ENCODE data around the gene CHERP. TPM values are rescaled to one million over a fixed set of nuclear protein-coding genes. Genes with fewer than 3 reads are reported as not detected.

The CHERP gene
- total and polyA plus RNA-seq, 2 donors (not counting 1 experiment from before 2014, with no cell fraction given): 38.3 to 98.9 TPM

DNA sequence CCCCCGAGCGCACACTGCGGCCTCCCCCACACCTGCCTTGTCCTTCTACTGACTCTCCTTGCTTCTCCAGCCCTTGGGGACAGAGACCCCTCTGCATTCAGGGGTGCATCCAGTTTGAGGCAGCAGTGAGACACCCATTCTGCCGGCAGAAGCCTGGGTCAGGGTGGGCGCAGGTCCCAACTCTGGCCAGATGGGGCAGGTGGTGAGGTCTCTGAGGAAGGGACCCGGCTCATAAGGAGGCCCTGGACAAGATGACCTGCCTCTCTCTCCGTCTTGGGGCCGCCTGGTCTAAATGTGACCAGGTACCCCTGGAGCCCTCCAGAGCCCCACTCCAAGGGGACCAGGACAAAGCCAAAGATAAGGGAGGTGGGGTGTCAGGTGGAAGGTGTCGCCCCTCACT is 6.1 kb downstream of the CHERP start:
- Mint-ChIP-seq H3K9me3 (ENCODE audit: insufficient read depth) (no peaks in the 10 kb centered on the region), H3K27me3 (no peaks in the 10 kb centered on the region), H3K27ac (no peak overlapping the region), H3K4me3 (no peak overlapping the region), H3K4me1 (peaks cover 27% of the 10 kb centered on the region)
- Histone ChIP-seq H4K20me1 (ENCODE audit: control insufficient read depth, insufficient read depth, low read length, poor library complexity, severe bottlenecking) (peaks cover 94% of the 10 kb centered on the region), H3K4me1 (ENCODE audit: control insufficient read depth in 2 of 2, insufficient read depth in 2 of 2, low read length in 2 of 2) (peaks cover 5 to 15% of the 10 kb centered on the region in 2 donors), H3K9me3 (ENCODE audit: control extremely low read depth in 1 of 3, control insufficient read depth in 2 of 3, insufficient read depth in 1 of 3, low read length in 2 of 3) (no peaks in the 10 kb centered on the region), H3K79me2 (ENCODE audit: control insufficient read depth, insufficient read depth, low read length) (peaks cover 67% of the 10 kb centered on the region), H3K4me2 (replicated peaks; ENCODE audit: low read depth, low read length, poor library complexity, severe bottlenecking) (no peak overlapping the region), H2AFZ (ENCODE audit: insufficient read depth, low read depth, low read length, poor library complexity, severe bottlenecking) (no peak overlapping the region), H3K27ac (ENCODE audit: low read length in 2 of 2) (no peak overlapping the region), H3K36me3 (replicated peaks in 1 of 2; ENCODE audit: control extremely low read depth in 1 of 2, control insufficient read depth in 1 of 2, extremely low read depth in 1 of 2, insufficient read depth in 2 of 2, low read length in 1 of 2) (peaks cover 0 to 67% of the 10 kb centered on the region in 2 experiments), H3K27me3 (replicated peaks in 1 of 4; ENCODE audit: control extremely low read depth in 1 of 4, control insufficient read depth in 3 of 4, insufficient read depth in 4 of 4, low read length in 3 of 4) (no peaks in the 10 kb centered on the region), H3K4me3 (ENCODE audit: control extremely low read depth in 1 of 5, extremely low read depth in 1 of 5, insufficient read depth in 1 of 5, low read depth in 2 of 5, low read length in 4 of 5) (no peak overlapping the region), H3K9ac (ENCODE audit: low read length) (no peak overlapping the region)
- POLR2A ChIA-PET: no interaction called here
- 97% methylated on average over 6 of the region's 9 CpGs for WGBS (ENCODE audit: insufficient coverage)
- intact Hi-C loops (cut with micrococcal nuclease): no loop called here
- TF ChIP-seq EZH2 (IDR thresholded peaks at IDR 0.05; ENCODE audit: borderline replicate concordance, insufficient read depth, low read depth, low read length, poor library complexity, severe bottlenecking) (no peak), CTCF (IDR thresholded peaks at IDR 0.05) (no peak)
- DNase-seq (peak; percentile 9), ATAC-seq (ENCODE audit: low read depth) (no peak)
- CTCF ChIA-PET: no interaction called here

DNA sequence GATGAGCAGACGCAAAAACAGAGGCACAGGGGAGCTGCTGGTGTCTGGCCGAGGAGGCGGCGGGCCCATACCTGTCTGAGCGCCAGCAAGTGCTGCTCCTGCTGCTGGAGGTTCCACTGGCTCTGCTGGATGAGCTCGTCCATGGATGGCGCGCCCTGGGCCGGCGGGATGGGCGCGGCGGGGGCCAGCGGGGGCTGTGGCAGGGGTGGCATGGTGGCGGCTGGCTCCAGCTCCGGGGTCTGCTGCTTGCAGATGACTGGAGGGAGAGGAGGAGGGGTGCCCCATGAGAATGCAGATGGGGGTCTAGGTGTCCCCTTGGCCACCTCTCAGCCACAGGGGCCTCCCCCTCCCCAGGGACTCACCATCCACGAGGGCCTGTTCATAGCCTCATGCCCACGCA is 6.9 kb downstream of the CHERP start:
- Histone ChIP-seq H4K20me1 (ENCODE audit: control insufficient read depth, insufficient read depth, low read length, poor library complexity, severe bottlenecking) (peaks cover 91% of the 10 kb centered on the region), H3K4me3 (ENCODE audit: control extremely low read depth in 1 of 5, extremely low read depth in 1 of 5, insufficient read depth in 1 of 5, low read depth in 2 of 5, low read length in 4 of 5) (no peak overlapping the region), H3K27me3 (replicated peaks in 1 of 4; ENCODE audit: control extremely low read depth in 1 of 4, control insufficient read depth in 3 of 4, insufficient read depth in 4 of 4, low read length in 3 of 4) (no peaks in the 10 kb centered on the region), H3K9me3 (ENCODE audit: control extremely low read depth in 1 of 3, control insufficient read depth in 2 of 3, insufficient read depth in 1 of 3, low read length in 2 of 3) (no peaks in the 10 kb centered on the region), H3K9ac (ENCODE audit: low read length) (no peak overlapping the region), H3K79me2 (ENCODE audit: control insufficient read depth, insufficient read depth, low read length) (peaks cover 60% of the 10 kb centered on the region), H2AFZ (ENCODE audit: insufficient read depth, low read depth, low read length, poor library complexity, severe bottlenecking) (no peak overlapping the region), H3K36me3 (replicated peaks in 1 of 2; ENCODE audit: control extremely low read depth in 1 of 2, control insufficient read depth in 1 of 2, extremely low read depth in 1 of 2, insufficient read depth in 2 of 2, low read length in 1 of 2) (peaks cover 0 to 70% of the 10 kb centered on the region in 2 experiments), H3K27ac (ENCODE audit: low read length in 2 of 2) (no peak overlapping the region), H3K4me1 (ENCODE audit: control insufficient read depth in 2 of 2, insufficient read depth in 2 of 2, low read length in 2 of 2) (peaks cover 0 to 7% of the 10 kb centered on the region in 2 donors), H3K4me2 (replicated peaks; ENCODE audit: low read depth, low read length, poor library complexity, severe bottlenecking) (no peak overlapping the region)
- ChIA-PET CTCF (no interaction called here), POLR2A (no interaction called here)
- no peaks in the 10 kb centered on the region for H3K9me3 Mint-ChIP-seq (ENCODE audit: insufficient read depth)
- no peak overlapping the region for H3K27ac Mint-ChIP-seq
- H3K27me3 Mint-ChIP-seq: no peaks in the 10 kb centered on the region
- no peak for DNase-seq
- TF ChIP-seq CTCF (IDR thresholded peaks at IDR 0.05) (no peak), EZH2 (IDR thresholded peaks at IDR 0.05; ENCODE audit: borderline replicate concordance, insufficient read depth, low read depth, low read length, poor library complexity, severe bottlenecking) (no peak)
- 97% methylated on average over 18 of the region's 18 CpGs for WGBS (ENCODE audit: insufficient coverage)
- no peak for ATAC-seq (ENCODE audit: low read depth)
- H3K4me3 Mint-ChIP-seq: no peak overlapping the region
- peaks cover 24% of the 10 kb centered on the region for H3K4me1 Mint-ChIP-seq
- intact Hi-C loops (cut with micrococcal nuclease): no loop called here
